ENCODE measurements around the gene MAST2.
A peak's percentile ranks its signal among the peaks of the same experiment; 100 is the strongest.
"Not testable (repeated sequence)": the region's sequence is repeated elsewhere in the genome, so short reads cannot be mapped to it uniquely, and the experiment has no call there.

MAST2 gene

DNA sequence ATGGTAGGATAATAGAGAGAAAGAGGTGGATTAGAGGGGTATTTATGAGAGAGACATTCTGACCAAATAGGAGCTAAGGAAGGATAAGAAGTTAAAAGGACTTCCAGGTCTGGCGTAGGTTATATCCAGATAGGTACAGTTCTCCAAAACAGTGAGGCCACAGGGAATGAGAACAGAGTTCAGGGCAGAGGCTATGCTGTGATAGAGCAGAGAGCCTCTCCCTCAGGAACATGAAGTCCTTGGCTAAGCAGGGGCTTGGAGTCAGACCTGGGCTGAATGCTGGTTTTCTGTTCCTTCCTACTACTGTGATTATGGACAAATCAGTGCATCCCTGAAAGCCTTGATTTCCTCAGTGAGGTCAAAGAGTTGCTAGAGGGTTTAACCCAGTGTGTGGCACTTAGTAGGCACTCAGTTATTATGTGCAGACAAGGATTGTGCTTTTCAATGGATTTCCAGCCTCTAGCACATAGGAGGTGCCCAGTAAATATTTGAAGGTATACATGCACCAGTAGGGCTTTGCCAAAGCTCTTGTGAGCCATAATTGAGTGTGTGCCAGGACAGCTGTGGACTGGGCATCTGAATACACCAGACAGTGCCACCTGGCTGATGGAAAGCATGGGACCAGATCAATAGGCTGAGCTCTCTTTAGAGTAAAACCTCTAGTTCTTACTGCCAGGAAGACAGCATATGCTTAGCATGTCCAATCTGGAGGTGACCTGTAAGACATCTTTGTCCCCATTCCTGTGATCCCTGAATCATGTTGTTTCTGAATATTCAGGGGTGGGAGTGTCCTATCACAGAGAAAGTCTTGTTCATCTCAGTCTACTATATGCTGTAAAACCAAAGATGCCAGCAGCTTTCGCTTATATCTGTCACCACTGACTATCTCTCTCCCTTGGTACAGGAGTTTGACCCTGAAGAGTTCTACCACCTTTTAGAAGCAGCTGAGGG lies 217.9 kb downstream of the MAST2 start:
- DNase-seq (ENCODE audit: low spot score) = no peak

DNA sequence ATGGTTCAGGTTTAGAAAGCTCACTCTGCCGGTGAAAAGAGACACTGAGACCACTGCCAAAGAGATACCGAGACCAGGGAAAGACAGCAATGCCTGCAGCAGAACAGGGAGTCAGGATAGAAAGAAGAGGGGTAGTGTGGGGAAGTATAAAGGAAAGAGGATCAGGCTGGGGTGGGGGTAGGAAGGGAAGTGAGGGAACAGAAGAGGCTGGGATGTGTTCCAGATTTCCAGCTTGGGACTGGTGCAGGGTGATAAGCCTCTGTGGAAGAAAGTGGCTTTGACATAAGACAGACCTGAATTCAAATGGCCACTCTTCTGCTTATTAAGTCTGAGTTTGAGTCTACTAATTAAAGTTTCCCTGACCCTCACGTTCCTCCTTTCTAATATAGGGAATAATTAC lies 223.1 kb downstream of the MAST2 start:
- no peak for DNase-seq (ENCODE audit: low spot score)

DNA sequence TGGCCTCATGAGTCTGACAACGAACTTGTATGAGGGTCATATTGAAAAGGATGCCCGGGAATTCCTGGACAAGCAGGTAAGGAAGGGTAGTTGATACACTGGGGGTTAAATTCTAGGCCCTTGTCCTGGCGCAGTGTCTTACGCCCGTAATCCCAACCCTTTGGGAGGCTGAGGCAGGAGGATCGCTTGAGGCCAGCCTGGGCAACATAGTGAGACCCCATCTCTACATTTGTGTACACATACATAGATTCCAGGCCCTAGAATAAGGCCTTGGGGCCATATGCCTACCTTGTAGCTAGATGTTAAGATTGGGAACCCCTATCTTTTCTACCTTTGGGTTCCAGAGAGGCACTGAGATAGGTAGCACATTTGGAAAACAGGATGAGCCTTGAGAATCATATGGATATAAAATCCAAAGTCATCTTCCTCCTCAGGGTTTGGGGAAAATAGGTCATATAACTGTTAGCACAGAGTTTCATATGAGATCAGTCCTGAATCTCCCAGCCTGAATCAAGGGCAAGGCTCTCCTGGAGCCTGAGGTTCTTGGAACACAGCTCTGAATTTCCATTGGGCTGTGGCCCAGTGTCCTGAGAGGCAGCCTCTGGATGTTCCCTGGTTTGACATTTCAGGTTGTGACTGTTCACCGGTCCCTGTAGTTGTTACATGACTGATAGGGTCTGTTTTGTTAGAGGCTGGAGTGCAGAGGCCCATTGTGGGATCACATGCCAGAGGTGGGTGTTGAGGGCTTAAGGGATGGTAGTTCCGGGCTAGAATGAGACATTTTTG lies 224.6 kb downstream of the MAST2 start:
- DNase-seq (ENCODE audit: low spot score) = no peak

DNA sequence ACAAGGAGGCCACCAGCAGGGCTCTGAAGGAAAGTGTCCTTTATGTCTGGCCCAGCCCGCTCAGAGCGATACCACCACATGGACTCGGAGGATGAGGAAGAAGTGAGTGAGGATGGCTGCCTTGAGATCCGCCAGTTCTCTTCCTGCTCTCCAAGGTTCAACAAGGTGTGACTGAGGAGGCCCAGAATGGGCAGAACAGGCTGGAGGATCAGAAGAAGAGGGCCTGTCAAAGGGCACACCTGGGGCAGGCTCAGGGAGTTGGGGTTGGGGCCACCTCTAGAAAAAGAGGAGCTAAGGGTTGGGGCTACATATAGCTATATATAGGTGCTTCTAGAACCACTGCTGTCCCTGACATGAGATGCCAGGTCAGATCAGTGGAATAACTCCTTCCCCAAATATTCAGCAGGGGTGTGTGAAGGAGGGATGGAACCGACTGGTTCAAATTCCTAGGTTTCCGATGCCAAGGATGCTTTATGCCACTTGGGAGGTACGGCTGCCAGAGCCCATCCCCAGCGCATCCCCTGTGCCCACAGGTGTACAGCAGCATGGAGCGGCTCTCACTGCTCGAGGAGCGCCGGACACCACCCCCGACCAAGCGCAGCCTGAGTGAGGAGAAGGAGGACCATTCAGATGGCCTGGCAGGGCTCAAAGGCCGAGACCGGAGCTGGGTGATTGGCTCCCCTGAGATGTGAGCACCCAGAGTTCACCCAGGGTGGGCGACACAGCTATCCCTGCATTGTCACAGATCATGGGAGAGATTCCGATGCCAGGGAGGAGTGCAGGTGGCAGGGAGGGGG lies 226.9 kb downstream of the MAST2 start:
- DNase-seq (ENCODE audit: low spot score) = no peak

DNA sequence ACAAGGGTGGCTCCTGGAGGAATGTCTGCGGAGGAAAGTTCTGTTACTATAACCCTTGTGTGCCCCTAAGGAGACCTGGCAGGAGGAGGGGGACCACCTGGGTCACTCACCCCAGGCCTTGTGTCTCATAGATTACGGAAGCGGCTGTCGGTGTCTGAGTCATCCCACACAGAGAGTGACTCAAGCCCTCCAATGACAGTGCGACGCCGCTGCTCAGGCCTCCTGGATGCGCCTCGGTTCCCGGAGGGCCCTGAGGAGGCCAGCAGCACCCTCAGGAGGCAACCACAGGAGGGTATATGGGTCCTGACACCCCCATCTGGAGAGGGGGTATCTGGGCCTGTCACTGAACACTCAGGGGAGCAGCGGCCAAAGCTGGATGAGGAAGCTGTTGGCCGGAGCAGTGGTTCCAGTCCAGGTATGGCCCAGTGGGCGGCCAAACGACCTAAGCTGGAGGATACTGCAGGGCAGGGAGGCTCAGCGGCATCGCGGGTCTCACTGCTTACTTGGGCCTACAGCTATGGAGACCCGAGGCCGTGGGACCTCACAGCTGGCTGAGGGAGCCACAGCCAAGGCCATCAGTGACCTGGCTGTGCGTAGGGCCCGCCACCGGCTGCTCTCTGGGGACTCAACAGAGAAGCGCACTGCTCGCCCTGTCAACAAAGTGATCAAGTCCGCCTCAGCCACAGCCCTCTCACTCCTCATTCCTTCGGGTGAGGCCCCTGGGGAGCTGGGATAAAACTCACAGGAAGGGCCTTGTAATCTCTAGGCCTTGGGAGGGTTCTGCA lies 227.7 kb downstream of the MAST2 start:
- no peak for DNase-seq (ENCODE audit: low spot score)

DNA sequence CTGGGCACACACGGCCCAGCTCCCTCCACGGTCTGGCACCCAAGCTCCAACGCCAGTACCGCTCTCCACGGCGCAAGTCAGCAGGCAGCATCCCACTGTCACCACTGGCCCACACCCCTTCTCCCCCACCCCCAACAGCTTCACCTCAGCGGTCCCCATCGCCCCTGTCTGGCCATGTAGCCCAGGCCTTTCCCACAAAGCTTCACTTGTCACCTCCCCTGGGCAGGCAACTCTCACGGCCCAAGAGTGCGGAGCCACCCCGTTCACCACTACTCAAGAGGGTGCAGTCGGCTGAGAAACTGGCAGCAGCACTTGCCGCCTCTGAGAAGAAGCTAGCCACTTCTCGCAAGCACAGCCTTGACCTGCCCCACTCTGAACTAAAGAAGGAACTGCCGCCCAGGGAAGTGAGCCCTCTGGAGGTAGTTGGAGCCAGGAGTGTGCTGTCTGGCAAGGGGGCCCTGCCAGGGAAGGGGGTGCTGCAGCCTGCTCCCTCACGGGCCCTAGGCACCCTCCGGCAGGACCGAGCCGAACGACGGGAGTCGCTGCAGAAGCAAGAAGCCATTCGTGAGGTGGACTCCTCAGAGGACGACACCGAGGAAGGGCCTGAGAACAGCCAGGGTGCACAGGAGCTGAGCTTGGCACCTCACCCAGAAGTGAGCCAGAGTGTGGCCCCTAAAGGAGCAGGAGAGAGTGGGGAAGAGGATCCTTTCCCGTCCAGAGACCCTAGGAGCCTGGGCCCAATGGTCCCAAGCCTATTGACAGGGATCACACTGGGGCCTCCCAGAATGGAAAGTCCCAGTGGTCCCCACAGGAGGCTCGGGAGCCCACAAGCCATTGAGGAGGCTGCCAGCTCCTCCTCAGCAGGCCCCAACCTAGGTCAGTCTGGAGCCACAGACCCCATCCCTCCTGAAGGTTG lies 231.4 kb downstream of the MAST2 start:
- DNase-seq (ENCODE audit: low spot score) = no peak

DNA sequence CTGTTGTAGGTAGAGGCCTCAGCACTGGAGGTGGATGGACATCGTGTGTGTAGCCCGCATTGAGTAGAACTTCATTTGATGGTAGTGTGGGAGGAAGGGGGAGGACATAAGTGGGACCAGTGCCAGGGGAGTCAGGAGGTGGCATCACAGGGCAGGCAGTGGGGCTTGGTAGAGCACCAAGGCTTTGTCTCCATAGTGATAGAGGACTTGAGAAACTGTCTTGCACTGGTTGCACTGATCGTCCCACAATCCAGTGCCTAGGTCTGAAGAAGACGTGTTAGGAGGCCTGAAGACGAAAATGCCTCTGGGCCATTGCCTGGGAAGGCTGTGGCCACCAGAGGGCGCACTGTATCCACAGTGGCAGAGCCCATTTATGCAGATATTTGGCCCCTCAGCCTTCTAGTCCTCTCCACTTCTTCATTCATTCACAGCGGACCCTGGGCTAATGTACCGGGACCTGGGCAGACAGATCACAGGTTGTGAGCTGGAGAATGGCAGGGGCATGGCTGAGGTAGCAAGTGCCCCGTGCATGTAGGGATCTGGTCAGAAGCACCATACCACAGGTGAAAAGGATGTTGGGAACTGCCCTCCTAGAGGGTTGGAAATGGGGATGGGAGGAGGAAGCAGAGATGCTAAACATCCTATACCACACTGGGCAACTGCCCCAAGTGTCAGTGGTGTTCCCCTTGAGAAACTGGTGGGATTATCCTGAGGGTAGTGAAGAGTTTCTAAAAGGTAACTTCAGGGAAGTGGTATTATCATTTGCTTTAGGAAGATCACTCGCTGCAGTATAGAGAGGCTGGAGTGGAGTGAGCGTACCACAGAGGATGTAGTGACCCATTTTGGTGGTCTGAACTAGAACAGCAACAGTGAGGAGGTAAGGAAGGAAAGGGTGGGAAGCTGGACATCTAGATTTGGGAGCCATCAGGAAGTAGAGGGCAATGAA lies 233.8 kb downstream of the MAST2 start:
- DNase-seq (ENCODE audit: low spot score) = peak; percentile 81

DNA sequence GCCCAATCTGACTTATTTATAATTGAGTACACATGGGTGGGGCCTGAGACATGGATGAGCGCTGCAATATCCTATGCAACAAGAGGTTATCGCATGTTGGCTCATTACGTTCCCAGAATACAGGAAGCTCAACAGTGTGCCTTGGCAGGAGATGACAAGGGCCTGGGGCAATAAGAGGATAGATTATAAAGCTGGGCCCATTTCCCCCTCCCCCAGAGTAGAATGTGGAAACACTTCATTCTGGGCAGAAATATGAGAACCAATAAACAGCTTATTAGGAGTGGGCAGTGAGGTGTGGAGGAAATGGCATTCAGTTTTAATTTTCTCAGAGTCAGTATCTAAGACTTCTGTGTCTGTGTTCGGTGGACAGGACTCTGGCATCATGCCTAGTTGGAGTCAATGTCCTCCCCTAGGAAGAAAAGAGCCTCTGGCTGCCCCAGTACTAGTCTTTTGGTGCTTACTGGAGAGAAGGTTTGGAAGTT lies 236.2 kb downstream of the MAST2 start:
- no peak for DNase-seq (ENCODE audit: low spot score)

DNA sequence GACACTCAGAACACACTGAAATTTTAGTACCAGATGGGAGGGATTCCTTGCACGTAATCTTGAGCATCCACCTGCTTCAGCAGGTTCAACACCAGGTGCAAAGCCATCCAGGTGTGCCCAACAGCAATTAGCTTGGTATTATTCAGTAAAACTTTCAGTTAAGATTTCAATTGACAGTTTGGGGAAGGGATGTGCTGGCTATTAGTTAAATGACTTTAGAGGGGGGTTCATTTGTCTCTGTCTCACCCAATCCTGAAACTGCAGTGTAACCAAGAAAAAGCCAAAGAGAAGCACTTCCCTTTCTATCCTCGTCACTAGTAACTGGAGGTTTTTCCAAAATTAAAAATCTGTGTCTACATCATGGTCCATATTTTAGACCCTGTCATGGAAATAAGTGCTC lies 238.1 kb downstream of the MAST2 start:
- DNase-seq (ENCODE audit: low spot score) = no peak

DNA sequence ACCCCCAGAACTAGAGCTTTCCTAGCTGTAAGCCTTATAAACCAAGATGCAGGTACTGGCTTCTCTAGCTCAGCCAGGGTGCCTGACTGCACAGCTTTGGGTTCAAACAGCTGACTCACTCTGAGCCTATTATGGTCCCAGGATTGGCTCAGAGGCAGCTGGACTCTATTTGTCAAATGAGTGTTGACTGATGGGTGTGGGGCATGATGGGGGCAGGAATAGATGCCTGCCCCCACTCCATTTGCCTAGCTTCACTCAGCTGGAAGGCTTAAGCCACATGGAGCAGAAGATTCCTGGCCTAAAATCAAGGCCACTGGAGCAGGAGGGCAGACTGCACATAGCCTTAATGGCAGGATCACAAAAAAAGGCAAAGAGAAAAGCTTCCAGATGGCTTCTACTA lies 238.6 kb downstream of the MAST2 start:
- DNase-seq (ENCODE audit: low spot score) = no peak

DNA sequence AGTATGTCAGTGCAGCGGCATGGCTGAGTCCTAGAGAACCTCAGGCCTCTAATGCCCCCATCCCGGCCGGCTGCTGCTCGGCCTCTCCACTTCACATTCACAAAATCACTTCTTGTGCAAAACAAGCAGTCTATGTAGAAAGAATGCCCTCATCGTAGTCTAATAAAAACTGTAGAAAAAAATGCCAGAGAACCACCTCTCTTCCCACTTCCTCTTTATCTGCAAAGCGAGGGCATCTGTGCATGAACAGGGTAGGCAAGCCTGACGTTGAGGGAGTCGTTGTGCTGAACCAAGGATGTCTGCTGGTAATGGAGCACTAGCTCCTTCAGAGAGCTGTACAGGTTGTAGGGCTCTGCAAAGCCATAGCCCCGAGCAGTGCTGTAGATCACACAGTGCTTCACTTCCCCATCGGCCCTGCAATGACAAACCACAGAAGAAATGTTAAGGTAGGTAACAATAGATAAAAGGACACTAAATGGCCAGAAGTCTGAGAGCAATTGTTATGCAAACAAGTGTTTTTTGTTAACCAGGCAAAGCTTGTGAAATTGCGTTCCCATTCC lies 240.1 kb downstream of the MAST2 start:
- DNase-seq (ENCODE audit: low spot score) = no peak

DNA sequence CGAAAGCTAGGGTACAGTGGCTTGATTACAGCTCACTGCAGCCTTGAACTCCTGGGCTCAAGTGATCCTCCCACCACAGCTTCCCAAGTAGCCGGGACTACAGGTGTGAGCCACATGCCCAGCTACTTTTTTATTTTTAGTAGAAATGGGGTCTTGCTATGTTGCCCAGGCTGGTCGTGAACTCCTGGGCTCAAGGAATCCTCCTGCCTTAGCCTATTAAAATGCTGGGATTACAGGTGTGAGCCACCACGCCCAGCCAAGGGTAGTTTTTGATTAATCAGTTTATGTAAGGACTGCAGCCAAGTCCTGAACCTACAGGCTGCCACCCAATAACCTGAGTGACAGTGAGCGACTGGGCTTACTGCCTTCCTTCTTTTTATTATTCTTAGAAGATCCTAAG lies 240.7 kb downstream of the MAST2 start:
- DNase-seq (ENCODE audit: low spot score) = no peak

DNA sequence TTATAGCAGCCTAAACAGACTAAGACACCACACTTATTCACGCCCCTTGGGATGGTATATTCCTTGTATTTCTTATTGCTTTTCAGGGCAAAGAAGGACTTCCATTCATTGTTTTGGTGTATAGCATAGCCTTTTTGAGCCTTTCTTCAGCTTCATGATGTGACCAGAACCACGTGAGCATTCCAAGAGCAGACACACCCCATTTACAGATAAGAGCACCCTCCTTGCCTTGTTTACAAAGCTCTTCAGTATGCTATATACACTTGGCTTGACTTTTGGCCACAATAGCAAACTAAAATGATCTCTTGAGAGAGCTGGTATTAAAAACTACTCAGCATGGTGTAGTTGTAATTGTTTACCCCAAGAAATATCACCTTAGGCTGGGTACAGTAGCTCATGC lies 250.3 kb downstream of the MAST2 start:
- no peak for DNase-seq (ENCODE audit: low spot score)

DNA sequence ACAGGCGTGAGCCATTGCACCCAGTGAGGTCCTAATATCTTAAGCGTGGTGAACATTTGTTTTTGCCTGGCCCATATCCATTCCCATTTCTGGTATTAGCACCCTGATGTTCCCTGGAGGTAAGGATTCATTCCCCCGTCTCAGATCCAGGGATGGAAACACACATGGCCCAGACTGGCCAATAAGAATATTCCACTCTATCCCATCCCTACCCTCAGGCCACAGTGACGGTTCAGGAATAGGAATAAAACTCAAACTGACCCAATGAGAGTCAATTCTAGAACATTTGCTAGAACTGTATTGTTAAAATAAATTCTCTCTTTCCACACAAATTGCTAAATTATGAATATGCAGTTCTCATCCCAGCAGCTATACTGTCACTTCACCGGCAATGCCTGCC lies 252.9 kb downstream of the MAST2 start:
- DNase-seq (ENCODE audit: low spot score) = no peak

DNA sequence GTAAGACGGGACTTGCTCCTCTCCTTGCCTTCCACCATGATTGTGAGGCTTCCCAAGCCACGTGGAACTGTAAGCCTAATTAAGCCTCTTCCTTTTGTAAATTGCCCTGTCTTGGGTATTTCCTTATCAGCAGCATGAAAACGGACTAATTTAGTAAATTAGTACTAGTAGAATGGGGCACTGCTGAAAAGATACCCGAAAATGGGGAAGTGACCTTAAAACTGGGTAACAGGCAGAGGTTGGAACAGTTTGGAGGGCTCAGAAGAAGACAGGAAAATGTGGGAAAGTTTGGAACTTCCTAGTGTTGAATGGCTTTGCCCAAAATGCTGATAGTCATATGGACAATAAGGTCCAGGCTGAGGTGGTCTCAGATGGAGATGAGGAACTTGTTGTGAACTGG lies 253.8 kb downstream of the MAST2 start:
- not testable (repeated sequence) for DNase-seq (ENCODE audit: low spot score)

DNA sequence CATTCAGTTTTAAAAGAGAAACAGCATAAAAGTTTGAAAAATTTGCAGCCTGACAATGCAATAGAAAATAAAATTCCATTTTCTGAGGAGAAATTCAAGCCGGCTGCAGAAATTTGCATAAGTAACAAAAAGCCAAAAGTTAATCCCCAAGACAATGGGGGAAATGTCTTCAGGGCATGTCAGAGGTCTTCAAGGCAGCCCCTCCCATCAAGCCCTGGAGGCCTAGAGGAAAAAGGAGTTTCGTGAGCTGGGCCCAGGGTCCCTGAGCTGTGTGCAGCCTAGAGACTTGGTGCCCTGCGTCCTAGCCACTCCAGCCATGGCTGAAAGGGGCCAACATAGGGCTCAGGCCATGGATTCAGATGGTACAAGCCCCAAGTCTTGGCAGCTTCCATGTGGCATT lies 254.4 kb downstream of the MAST2 start:
- DNase-seq (ENCODE audit: low spot score) = no peak

DNA sequence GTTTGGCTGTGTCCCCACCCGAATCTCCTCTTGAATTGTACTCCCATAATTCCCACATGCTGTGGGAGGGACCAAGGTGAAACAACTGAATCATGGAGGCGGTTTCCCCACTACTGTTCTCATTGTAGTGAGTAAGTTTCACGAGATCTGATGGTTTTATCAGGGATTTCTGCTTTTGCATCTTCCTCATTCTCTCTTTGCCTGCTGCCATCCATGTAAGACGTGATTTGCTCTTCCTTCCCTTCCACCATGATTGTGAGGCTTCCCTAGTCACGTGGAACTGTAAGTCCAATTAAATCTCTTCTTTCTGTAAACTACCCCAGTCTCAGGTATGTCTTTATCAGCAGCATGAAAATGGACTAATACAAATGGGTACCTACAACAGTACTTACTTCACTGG lies 255.5 kb downstream of the MAST2 start:
- DNase-seq (ENCODE audit: low spot score) = no peak

DNA sequence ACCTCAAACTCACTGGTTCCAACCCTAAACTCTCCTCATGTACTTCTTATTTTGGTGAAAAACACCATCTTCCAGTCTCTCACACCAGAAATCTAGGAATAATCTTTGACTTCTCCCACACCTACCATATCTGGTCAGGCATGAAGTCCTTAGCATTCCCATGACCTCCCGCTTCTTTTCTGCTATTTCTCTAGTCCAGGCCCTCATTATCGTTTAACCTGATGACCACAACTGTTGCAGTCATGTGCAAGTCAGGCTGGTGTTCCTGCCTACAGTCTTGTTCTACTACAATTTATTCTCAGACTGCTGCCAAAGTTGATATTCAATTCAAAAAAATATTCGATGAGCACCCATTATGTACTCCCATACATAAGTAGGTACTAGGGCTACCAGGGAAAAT lies 257.7 kb downstream of the MAST2 start:
- no peak for DNase-seq (ENCODE audit: low spot score)

All from CD4-positive, alpha-beta T cell treated with Interleukin-2 at 100 ng/mL for 4 hours (primary cell).